Duodenal mucosa (tissue), 2 donors: ENCODE data around the gene GPR32.
"Not testable (repeated sequence)": the region's sequence is repeated elsewhere in the genome, so short reads cannot be mapped to it uniquely, and the experiment has no call there.

ENCODE experiments used
- H3K27ac ChIP-seq: one replicate; pipeline ENCODE4 v1.7.0; 2013; ENCODE audit warnings: low read depth, low read length
- H3K27me3 ChIP-seq, 2 donors: one replicate each; pipeline ENCODE4 v1.7.0; 2013; ENCODE audit warnings: low read length in 2 of 2, control low read depth in 1 of 2; ENCODE audit not compliant: insufficient read depth in 2 of 2, control insufficient read depth in 1 of 2
- H3K36me3 ChIP-seq, 2 donors: one replicate each; pipeline ENCODE4 v1.7.0; 2013; ENCODE audit warnings: low read length in 2 of 2, control low read depth in 1 of 2; ENCODE audit not compliant: insufficient read depth in 2 of 2, control insufficient read depth in 1 of 2
- H3K4me1 ChIP-seq, 2 donors: one replicate each; pipeline ENCODE4 v1.7.0; 2013; ENCODE audit warnings: low read length in 2 of 2, control low read depth in 1 of 2; ENCODE audit not compliant: insufficient read depth in 2 of 2, control insufficient read depth in 1 of 2
- H3K4me3 ChIP-seq, 2 donors: one replicate each; pipeline ENCODE4 v1.7.0; 2013; ENCODE audit warnings: low read length in 2 of 2, low read depth in 1 of 2
- H3K9ac ChIP-seq, 2 donors: one replicate each; pipeline ENCODE4 v1.7.0; 2013; ENCODE audit warnings: low read length in 2 of 2, low read depth in 1 of 2
- H3K9me3 ChIP-seq, 2 donors: one replicate each; pipeline ENCODE4 v1.7.0; 2013; ENCODE audit warnings: low read length in 2 of 2, control low read depth in 1 of 2; ENCODE audit not compliant: control insufficient read depth in 1 of 2

GPR32 gene

GRCh38 chr19:50766746-50767145, 3.5 kb upstream of the GPR32 start:
- not testable (repeated sequence) for H3K4me1 ChIP-seq, H3K4me3 ChIP-seq, H3K9ac ChIP-seq, H3K9me3 ChIP-seq, H3K27ac ChIP-seq, H3K36me3 ChIP-seq, H3K27me3 ChIP-seq

GRCh38 chr19:50767263-50767662, 3.0 kb upstream of the GPR32 start:
- H3K27me3 ChIP-seq, H3K9me3 ChIP-seq, H3K4me3 ChIP-seq, H3K36me3 ChIP-seq, H3K4me1 ChIP-seq, H3K27ac ChIP-seq, H3K9ac ChIP-seq: not testable (repeated sequence)

GRCh38 chr19:50768277-50768676, 2.0 kb upstream of the GPR32 start:
- Histone ChIP-seq H3K9me3 (peaks cover 0 to 3% of the 10 kb centered on the region in 2 donors), H3K27ac (no peak overlapping the region), H3K27me3 (no peaks in the 10 kb centered on the region), H3K9ac (no peak overlapping the region), H3K4me1 (no peaks in the 10 kb centered on the region), H3K36me3 (no peaks in the 10 kb centered on the region), H3K4me3 (no peak overlapping the region)

- Histone ChIP-seq H3K4me3 (no peak overlapping the region), H3K27me3 (no peaks in the 10 kb centered on the region), H3K27ac (no peak overlapping the region), H3K36me3 (no peaks in the 10 kb centered on the region), H3K4me1 (no peaks in the 10 kb centered on the region), H3K9ac (no peak overlapping the region), H3K9me3 (peaks cover 0 to 3% of the 10 kb centered on the region in 2 donors)
Observed at GRCh38 chr19:50770888-50771287, 624 bp downstream of the GPR32 start.

- Histone ChIP-seq H3K9me3 (peaks cover 0 to 3% of the 10 kb centered on the region in 2 donors), H3K36me3 (no peaks in the 10 kb centered on the region), H3K27me3 (peaks cover under 1 to 4% of the 10 kb centered on the region in 2 donors), H3K9ac (no peak overlapping the region), H3K4me1 (no peaks in the 10 kb centered on the region), H3K4me3 (no peak overlapping the region), H3K27ac (no peak overlapping the region)
Observed at GRCh38 chr19:50772476-50772875, 2.2 kb downstream of the GPR32 start.

GRCh38 chr19:50772912-50773311, 2.6 kb downstream of the GPR32 start:
- not testable (repeated sequence) for H3K9me3 ChIP-seq, H3K27me3 ChIP-seq

GRCh38 chr19:50773454-50773853, 3.2 kb downstream of the GPR32 start:
- H3K9ac ChIP-seq, H3K4me1 ChIP-seq, H3K4me3 ChIP-seq, H3K36me3 ChIP-seq, H3K27ac ChIP-seq, H3K9me3 ChIP-seq: not testable (repeated sequence)
- H3K27me3 ChIP-seq = peaks cover 10 to 13% of the 10 kb centered on the region in 2 donors

More at GRCh38 chr19:50772912-50773311, 2.6 kb downstream of the GPR32 start:
- H3K4me3 ChIP-seq, H3K27ac ChIP-seq, H3K4me1 ChIP-seq, H3K36me3 ChIP-seq, H3K9ac ChIP-seq: not testable (repeated sequence)

- peaks cover 0 to 3% of the 10 kb centered on the region in 2 donors for H3K9me3 ChIP-seq
- H3K4me1 ChIP-seq = no peaks in the 10 kb centered on the region
- no peaks in the 10 kb centered on the region for H3K36me3 ChIP-seq
- H3K4me3 ChIP-seq = no peak overlapping the region
- no peak overlapping the region for H3K27ac ChIP-seq
- H3K9ac ChIP-seq = no peak overlapping the region
- H3K27me3 ChIP-seq = peaks cover 29 to 35% of the 10 kb centered on the region in 2 donors
Observed at GRCh38 chr19:50776131-50776530, 5.9 kb downstream of the GPR32 start.

- Histone ChIP-seq H3K4me3 (no peak overlapping the region), H3K27ac (no peak overlapping the region), H3K36me3 (no peaks in the 10 kb centered on the region), H3K27me3 (peaks cover 31 to 35% of the 10 kb centered on the region in 2 donors), H3K4me1 (no peaks in the 10 kb centered on the region), H3K9ac (no peak overlapping the region), H3K9me3 (peaks cover 0 to 3% of the 10 kb centered on the region in 2 donors)
Observed at GRCh38 chr19:50777261-50777660, 7.0 kb downstream of the GPR32 start.

- H3K9ac ChIP-seq = no peak overlapping the region
Observed at GRCh38 chr19:50777830-50778303, 7.6 kb downstream of the GPR32 start.

GRCh38 chr19:50778906-50779430, 8.7 kb downstream of the GPR32 start:
- Histone ChIP-seq H3K9ac (no peak overlapping the region), H3K9me3 (no peaks in the 10 kb centered on the region), H3K4me1 (no peaks in the 10 kb centered on the region), H3K27ac (no peak overlapping the region), H3K4me3 (no peak overlapping the region), H3K36me3 (no peaks in the 10 kb centered on the region), H3K27me3 (peaks cover 31 to 35% of the 10 kb centered on the region in 2 donors)

More at GRCh38 chr19:50777830-50778303, 7.6 kb downstream of the GPR32 start:
- Histone ChIP-seq H3K27me3 (peaks cover 31 to 35% of the 10 kb centered on the region in 2 donors), H3K4me1 (no peaks in the 10 kb centered on the region), H3K36me3 (no peaks in the 10 kb centered on the region), H3K4me3 (no peak overlapping the region), H3K27ac (no peak overlapping the region), H3K9me3 (no peaks in the 10 kb centered on the region)
